Transverse colon (tissue), 4 donors: ENCODE measurements around the gene ACSF3. TPM values are rescaled to one million over a fixed set of nuclear protein-coding genes. Genes with fewer than 3 reads are reported as not detected.
A peak's percentile ranks its signal among the peaks of the same experiment; 100 is the strongest.

Experiments used
- DNase-seq: peaks from one replicate; pipeline ENCODE4 v3.0.0-alpha.2; 2019
- H3K27ac ChIP-seq, 4 donors: fragments of 200-600 bp; sonication (generic); 2 replicates each; pipeline ENCODE4 v1.5.1; 2016 to 2018; ENCODE audit warnings: inconsistent platforms in 4 of 4
- H3K27me3 ChIP-seq: fragments of 200-600 bp; sonication (generic); 2 replicates; pipeline ENCODE4 v1.5.1; 2017; ENCODE audit warnings: inconsistent platforms
- H3K36me3 ChIP-seq, 4 donors: fragments of 200-600 bp; sonication (generic); 2 replicates each; pipeline ENCODE4 v1.5.1; 2017 to 2019; ENCODE audit warnings: inconsistent platforms in 4 of 4
- H3K4me1 ChIP-seq, 4 donors: fragments of 200-600 bp; sonication (generic); 2 replicates each; pipeline ENCODE4 v1.5.1; 2017 to 2020; ENCODE audit warnings: inconsistent platforms in 4 of 4
- H3K4me3 ChIP-seq, 4 donors: fragments of 200-600 bp; sonication (generic); 1 replicate in 1 of 4; 2 replicates in 3 of 4; pipeline versions ENCODE4 v1.5.1 to v1.6.1; 2017 to 2019; ENCODE audit warnings: inconsistent platforms in 4 of 4
- H3K9me3 ChIP-seq, 2 donors: fragments of 200-600 bp; sonication (generic); 2 replicates each; pipeline ENCODE4 v1.5.1; 2017 to 2019; ENCODE audit warnings: inconsistent platforms in 2 of 2
- CTCF ChIP-seq, 5 experiments: fragments of 200-600 bp in 3 of 5; fragments of 450-650 bp in 2 of 5; sonication (generic) in 3 of 5; IDR thresholded peaks; 1 replicate in 2 of 5; 2 replicates in 3 of 5; pipeline ENCODE4 v1.5.1; 2016 to 2017; ENCODE audit warnings: antibody characterized with exemption in 5 of 5, inconsistent platforms in 3 of 5, mild to moderate bottlenecking in 2 of 5, moderate library complexity in 1 of 5
- EP300 ChIP-seq: sonication (generic); formaldehyde crosslinking; IDR thresholded peaks from one replicate; pipeline ENCODE4 v1.6.1; 2017; ENCODE audit warnings: antibody characterized with exemption, low read depth
- POLR2A ChIP-seq: fragments of 450-650 bp; IDR thresholded peaks from one replicate; pipeline ENCODE4 v1.6.1; 2016; ENCODE audit warnings: antibody characterized with exemption, mild to moderate bottlenecking, moderate library complexity
- POLR2AphosphoS5 ChIP-seq, 3 donors: sonication (generic); formaldehyde crosslinking; IDR thresholded peaks; one replicate each; pipeline ENCODE4 v1.6.1; 2016; ENCODE audit warnings: antibody characterized with exemption in 3 of 3
- WGBS, 2 donors: methylation state at CpG; one replicate each; pipeline ENCODE4 v1.1.5; 2018; ENCODE audit warnings: low coverage in 1 of 2; 5-methylcytosine and 5-hydroxymethylcytosine counted together
- in situ Hi-C, 4 donors: fragments of 200-750 bp; cut with MboI; loops; one replicate each; pipeline versions ENCODE4 v1.15.0 to v1.15.1; 2017; ENCODE audit warnings: low sequenced_read_pairs in 3 of 4, low pct_ligation_motif_present in 1 of 4, low pct_unique_long_range_greater_than_20kb in 1 of 4
- intact Hi-C: fragments of 100-400 bp; cut with DNase I; formaldehyde crosslinking; loops from one replicate; pipeline ENCODE4 v1.15.1; 2023; ENCODE audit warnings: low total_unique reads
- total RNA-seq, 4 donors: library from RNA; depleted of rRNA; stranded (reverse); fragments of >200 nt; gene quantifications; one replicate each; pipeline ENCODE4 v1.1.0, GENCODE V29; 2016

The ACSF3 gene
- total RNA-seq, 4 donors from 2014 or later: 54.5 to 120 (median 75.8) TPM

- in situ Hi-C loops: no loop called here
- no peak overlapping the region for H3K4me3 ChIP-seq
These were observed 3.2 kb downstream of the ACSF3 start for GRCh38 chr16:89096768-89097391.

GRCh38 chr16:89097392-89097772 lies 3.7 kb downstream of the ACSF3 start:
- Histone ChIP-seq H3K27me3 (no peaks in the 10 kb centered on the region), H3K4me3 (no peak overlapping the region), H3K9me3 (no peaks in the 10 kb centered on the region), H3K27ac (peak overlapping the region; percentile 73 to 84 (median 73)), H3K36me3 (peaks cover 0 to 9% (median 0%) of the 10 kb centered on the region in 4 donors), H3K4me1 (peaks cover 50 to 72% (median 62%) of the 10 kb centered on the region in 4 donors)
- TF ChIP-seq CTCF (IDR thresholded peaks at IDR 0.05): no peak
- no peak for TF ChIP-seq EP300
- no peak for TF ChIP-seq POLR2AphosphoS5 (IDR thresholded peaks at IDR 0.05)
- TF ChIP-seq POLR2A: no peak
- intact Hi-C loops (no loop called here), in situ Hi-C loops (no loop called here)
- peak; percentile 51 for DNase-seq
- WGBS, 2 donors: 70% methylated on average over 13 of the region's 14 CpGs; no CpG with 5 or more reads in 1 of the 2 donors

More at GRCh38 chr16:89096768-89097391, 3.2 kb downstream of the ACSF3 start:
- Histone ChIP-seq H3K27me3 (no peaks in the 10 kb centered on the region), H3K36me3 (peaks cover 0 to 9% (median 0%) of the 10 kb centered on the region in 4 donors), H3K4me1 (peaks cover 45 to 67% (median 57%) of the 10 kb centered on the region in 4 donors), H3K9me3 (no peaks in the 10 kb centered on the region), H3K27ac (peak overlapping the region; percentile 73 to 84 (median 73))
- 77% methylated on average over 24 of the region's 24 CpGs; no CpG with 5 or more reads in 1 of the 2 donors for WGBS, 2 donors
- TF ChIP-seq POLR2A: no peak
- TF ChIP-seq CTCF (IDR thresholded peaks at IDR 0.05): no peak
- TF ChIP-seq POLR2AphosphoS5 (IDR thresholded peaks at IDR 0.05): no peak
- no peak for TF ChIP-seq EP300
- intact Hi-C loops: no loop called here
- no peak for DNase-seq

GRCh38 chr16:89098767-89099430 lies 5.2 kb downstream of the ACSF3 start:
- intact Hi-C loops: no loop called here
- H3K36me3 ChIP-seq: peaks cover 0 to 9% (median 0%) of the 10 kb centered on the region in 4 donors
- no peak for DNase-seq
- in situ Hi-C loops: no loop called here
- H3K4me3 ChIP-seq: peak overlapping the region in 1 of 4 donors; percentile 1
- H3K27me3 ChIP-seq: no peaks in the 10 kb centered on the region
- no peak for TF ChIP-seq POLR2AphosphoS5 (IDR thresholded peaks at IDR 0.05)
- no peak for TF ChIP-seq POLR2A
- no peak for TF ChIP-seq CTCF (IDR thresholded peaks at IDR 0.05)
- TF ChIP-seq EP300: no peak
- 64 to 72% methylated on average over 9 to 22 of the region's 26 CpGs for WGBS, 2 donors
- no peaks in the 10 kb centered on the region for H3K9me3 ChIP-seq
- H3K4me1 ChIP-seq: peaks cover 53 to 82% (median 69%) of the 10 kb centered on the region in 4 donors
- peak overlapping the region; percentile 73 to 84 (median 73) for H3K27ac ChIP-seq

- H3K36me3 ChIP-seq: peaks cover 0 to 9% (median 4%) of the 10 kb centered on the region in 4 donors
- peaks cover 47 to 78% (median 63%) of the 10 kb centered on the region in 4 donors for H3K4me1 ChIP-seq
- peak overlapping the region; percentile 73 to 84 (median 76) for H3K27ac ChIP-seq
- in situ Hi-C loops: no loop called here
- H3K4me3 ChIP-seq: no peak overlapping the region
- intact Hi-C loops: no loop called here
- peak; percentile 74 for DNase-seq
- no peaks in the 10 kb centered on the region for H3K9me3 ChIP-seq
- H3K27me3 ChIP-seq: no peaks in the 10 kb centered on the region
- TF ChIP-seq POLR2AphosphoS5 (IDR thresholded peaks at IDR 0.05) (peak in 1 of 3 donors; percentile 32), CTCF (IDR thresholded peaks at IDR 0.05) (no peak)
- WGBS, 2 donors: 53% methylated on average over 11 of the region's 11 CpGs; no CpG with 5 or more reads in 1 of the 2 donors
These were observed 6.3 kb downstream of the ACSF3 start for GRCh38 chr16:89099905-89100304.
